GM04504 (cell line): ENCODE measurements around the gene KIF13A.
"Not testable (repeated sequence)": the region's sequence is repeated elsewhere in the genome, so short reads cannot be mapped to it uniquely, and the experiment has no call there.

ENCODE experiments used
- DNase-seq: peaks from one replicate; pipeline ENCODE4 v3.0.0-alpha.2; 2012; ENCODE audit warnings: low read depth

KIF13A gene

DNA sequence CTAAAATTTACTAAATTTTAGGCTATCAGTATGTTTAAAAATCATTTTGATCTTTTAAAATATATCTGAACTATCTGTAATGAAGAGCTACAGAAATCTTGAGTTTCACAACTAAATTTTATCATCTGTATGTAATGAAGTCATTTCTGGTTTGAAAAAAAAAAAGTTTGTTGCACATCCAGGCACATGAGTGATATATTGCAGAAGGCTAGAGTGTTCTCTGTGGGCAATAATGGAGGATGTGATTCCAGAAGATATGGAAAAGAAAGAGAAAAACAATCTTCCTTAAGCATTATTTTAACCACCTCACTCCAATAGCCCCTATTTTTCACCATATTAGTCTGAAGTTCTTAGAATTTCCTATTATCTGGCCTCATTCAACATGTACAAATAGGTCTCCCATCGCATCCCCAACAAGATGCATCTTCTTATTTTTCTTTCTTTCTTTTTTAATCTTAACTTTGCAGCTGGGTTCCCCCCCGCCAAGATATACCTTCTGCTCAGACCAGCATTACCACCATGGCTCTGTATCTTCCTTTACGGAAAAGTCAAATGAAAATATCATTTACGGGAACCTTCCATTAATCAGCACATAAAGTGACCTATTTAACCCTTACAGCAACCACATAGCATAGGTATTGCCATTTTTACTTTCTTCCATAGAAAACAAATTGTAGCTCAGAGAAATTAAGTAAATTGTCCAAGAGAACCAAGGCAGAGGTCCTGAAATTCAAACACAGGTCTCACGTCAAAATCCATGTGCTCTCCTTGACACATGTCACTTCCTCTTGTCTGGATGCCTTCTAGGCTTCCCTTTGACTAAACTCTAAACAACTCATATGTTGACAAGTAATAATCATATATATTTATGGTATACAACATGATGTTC is 116.9 kb downstream of the KIF13A start:
- DNase-seq: no peak

DNA sequence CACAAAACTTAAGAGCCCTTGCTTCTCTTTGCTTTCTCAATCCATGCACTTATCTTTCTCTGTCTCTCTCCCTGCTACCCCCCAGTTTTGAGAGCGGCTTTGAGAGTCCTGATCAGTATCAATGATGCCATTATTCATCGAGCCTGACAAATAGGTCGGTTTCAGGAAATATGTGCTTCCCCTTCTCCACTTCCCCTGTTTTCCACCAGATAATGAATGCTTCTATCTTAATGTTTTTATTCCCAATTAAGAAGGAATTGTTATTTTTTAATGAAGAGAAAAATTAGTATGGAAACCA is 117.7 kb downstream of the KIF13A start:
- no peak for DNase-seq

DNA sequence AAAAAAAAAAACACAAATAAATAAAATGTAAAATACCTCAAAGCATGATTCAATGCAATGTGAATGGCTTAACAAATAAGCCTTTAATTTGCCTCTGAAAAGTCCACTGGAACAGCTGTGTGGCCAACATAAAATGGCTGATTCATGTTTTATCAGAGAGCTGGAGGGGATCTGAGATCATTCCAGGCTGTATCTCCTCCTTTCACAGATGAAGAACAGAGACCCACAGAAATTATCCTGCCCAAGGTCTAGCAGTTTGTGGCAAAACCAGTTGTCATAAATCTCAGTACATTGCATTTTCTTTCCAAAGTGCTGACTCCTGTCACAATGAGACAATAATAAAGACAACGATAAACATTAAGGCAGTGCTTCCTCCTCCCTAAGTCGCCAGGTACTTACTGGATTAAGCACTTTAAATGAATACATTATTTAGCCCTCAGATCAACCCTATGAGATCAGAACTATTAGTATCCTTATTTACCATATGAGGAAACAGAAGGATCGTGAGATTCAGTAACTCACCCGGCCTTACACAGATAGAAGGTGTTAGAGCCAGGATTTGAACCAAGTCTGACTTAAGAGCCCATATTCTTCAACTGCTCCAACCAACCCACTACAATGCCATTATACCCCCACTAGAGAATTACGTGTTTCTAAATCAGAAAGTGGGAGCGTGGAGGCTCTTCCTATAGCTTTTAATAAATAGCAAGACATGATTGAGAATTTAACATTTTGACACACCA is 118.3 kb downstream of the KIF13A start:
- peak; percentile 70 for DNase-seq

DNA sequence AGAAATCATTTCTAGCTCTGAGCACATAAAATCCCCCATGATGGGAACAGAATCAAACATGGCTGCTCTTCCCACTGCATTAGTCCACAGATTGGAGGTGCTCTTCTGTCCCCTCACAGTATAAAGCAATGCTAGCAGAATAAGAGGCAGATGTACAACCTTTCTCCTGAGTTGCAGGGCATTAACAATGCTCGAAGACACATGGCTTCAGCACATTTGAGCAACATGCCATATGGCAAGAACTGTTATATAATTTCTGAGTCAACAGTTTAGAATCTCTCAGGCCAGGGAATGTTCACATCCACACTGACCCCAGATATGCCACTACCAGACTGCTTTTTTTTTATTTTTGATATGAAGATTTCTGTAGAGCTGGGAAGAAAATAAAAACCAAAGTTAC is 119.6 kb downstream of the KIF13A start:
- DNase-seq: peak; percentile 74

DNA sequence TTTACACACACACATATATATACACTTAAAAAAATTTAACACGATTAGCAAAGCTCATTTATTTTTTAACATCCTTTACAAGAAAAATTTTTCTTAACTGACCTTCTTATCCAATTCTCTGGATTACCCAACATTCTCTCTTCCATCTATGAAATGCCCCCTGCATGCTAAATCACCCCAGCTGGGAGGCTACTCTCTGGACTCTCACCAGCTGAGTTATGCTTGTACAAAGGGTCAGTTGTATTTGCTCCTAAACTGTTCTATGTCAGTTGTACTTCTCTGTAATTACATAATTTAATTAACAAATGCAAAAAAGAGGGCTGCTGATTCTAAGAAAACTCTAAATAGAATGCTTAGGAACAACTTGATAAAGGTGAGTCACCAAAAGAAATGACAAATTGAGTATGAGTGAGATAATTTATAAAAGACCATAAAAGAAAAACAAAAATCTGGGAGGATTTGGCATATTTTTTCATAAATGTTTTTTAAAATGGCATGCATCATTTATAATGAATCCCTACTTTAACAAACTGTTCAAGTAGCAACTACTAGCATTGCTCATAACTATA is 120.5 kb downstream of the KIF13A start:
- DNase-seq: no peak

DNA sequence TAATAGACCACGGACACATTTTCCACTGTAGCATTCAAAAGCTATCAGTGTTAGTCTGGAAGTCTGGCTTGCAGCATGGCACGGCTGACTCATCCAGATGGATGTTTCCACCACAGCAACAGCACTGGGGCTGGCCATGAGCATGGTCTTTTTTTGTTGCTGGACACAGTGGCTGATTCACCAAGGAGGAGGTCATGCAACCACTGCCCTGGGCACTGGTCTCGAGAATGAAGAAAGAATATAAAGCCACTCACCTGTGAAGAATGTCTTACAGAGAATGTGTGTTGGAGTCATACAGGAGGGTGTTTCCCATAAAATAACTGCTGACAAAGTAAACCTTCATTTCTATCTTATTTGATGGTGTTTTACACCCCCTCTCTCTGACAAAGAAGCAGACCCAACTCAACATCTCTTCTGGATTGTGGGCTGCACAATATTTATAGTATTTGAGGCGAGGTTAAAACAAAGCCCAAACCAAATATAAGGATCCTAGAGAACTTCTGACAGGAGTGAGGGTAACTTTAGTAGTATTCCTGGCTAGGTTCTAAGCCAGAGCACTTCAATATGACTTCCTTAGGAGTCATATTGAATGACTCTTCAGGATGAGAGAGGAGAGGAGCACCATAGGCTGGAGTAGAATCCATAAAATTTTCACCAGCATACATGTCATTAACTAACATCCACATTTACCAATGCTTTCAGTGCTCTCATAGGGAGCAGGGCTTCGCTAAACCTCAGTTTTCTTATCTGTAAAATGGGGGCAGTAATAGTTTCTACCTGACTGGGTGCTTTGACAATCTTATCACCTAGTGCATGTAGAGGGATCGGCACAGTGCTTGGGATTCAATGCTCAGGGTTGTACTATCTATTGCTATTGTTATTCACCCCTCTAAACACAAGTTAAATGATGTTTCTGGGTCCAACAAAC is 121.4 kb downstream of the KIF13A start:
- peak; percentile 89 for DNase-seq

DNA sequence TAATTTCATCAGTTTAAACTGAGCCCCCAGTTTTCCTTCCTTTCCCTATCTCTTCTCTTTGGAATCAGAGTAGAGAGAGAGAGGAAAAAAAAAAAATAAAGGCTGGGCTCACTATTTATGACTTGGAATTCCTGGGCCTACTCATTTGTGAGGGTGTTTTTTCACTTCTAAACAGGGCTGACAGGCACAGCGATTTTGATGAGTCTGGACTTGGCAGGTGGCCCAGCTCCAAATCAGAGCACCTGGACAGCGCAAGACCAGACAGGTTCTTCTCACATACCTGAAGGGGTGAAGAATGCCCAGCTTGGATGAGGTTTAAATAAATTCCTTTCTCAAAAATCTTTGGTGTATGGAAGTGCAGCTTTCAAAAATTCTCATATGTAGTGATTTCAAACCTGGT is 122.2 kb downstream of the KIF13A start:
- DNase-seq: no peak

DNA sequence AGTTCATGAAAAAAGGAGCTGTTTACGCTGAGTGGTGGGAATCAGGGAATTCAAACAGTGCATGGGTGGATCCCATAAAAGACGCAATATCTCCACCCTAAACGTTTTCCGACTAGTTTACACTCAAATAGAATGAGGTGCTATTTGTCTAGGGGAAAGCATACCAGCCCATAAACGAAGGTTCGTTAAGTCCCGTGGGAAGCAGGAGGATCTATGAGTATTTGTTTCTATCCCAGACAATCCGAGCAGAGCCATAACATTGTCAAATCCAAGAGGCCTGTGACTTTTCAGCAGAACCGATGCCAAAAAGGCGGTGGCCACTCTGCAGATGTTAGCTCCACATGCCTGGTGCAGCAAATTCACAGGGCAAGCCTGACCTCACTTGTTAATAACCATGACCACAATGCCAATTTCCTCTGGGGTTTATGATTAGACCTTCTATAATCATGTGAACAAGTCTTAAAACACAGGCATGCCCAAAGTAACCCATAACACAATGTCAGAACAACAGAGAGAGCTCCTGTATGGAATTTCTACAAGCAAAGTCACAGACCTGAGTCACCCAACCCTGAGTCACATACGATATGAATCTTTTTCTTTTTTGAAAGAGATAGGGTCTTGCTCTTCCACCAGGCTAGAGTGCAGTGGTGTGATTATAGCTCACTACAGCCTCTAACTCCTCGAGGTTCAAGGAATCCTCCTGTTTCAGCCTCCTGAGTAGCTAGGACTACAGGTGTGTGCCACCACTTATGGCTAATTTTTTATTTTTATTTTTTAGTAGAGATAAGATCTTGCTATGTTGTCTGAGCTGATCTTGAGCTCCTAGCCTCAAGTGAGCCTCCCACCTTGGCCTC is 123.3 kb downstream of the KIF13A start:
- peak; percentile 73 for DNase-seq

DNA sequence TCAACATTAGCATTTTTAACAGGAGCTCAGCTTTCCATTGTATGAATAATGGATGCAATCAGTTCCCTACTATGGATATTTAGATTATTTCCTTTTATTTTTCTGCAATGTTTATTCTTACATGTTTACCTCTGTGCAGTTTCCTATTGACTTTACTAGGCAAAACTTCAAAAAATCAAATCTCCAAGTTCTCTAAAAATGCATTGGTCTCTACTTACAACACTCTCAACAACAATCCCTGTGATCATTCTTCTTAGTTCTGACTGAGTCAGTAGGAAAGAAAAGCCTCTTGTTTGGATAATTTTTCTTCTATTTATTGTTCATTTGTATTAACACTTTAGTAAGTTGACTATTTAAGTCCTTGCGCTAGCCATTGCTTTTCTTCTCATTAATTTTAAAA is 126.1 kb downstream of the KIF13A start:
- no peak for DNase-seq

DNA sequence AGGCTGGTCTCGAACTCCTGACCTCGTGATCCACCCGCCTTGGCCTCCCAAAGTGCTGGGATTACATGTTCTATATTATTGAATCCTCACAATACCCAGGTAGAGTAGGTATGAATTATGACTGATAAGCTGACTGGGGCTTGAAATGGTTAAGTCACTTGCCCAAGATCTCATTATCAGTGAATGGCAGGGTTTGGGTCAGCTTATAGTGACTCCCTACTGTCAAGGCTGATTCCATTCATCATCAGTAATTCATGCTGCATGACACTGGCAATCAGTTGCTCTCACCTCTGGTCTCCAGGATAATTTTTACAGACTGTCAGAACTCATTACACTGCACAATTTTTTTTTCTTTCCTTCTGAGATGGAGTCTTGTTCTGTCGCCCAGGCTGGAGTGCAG is 127.6 kb downstream of the KIF13A start:
- no peak for DNase-seq

DNA sequence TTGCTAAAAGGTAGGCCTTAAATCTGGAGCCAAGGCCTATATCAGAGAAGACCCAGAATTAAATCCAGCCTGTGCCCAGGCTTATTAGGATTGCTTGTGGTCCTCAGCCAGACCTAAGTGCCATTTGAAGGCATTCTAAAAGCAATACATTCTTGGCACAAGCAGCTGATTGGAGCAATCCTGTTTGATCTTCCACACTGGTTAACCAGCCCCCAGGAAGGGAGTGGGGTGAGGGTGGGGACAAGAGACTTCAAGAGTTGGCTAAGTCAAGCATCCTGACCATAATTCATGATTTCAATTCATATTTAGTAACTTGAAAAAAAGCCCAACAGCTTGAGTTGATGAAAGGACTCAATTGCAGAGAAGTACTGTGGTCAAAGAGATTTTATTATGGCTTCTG is 128.9 kb downstream of the KIF13A start:
- DNase-seq: no peak

DNA sequence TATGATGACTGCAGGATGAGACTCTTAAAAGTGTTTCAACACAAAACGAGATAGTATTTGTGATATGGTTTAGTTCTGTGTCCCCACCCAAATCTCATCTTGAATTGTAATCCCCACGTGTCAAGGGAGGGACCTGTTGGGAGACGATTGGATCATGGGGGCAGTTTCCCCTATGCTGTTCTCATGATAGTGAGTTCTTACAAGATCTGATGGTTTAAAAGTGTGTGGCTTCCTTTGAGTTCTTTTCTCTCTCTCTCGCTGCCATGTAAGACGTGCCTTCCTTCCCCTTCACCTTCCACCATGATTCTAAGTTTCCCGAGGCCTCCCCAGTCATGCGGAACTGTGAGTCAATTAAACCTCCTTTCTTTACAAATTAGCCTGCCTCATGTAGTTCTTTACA is 130.2 kb downstream of the KIF13A start:
- not testable (repeated sequence) for DNase-seq

DNA sequence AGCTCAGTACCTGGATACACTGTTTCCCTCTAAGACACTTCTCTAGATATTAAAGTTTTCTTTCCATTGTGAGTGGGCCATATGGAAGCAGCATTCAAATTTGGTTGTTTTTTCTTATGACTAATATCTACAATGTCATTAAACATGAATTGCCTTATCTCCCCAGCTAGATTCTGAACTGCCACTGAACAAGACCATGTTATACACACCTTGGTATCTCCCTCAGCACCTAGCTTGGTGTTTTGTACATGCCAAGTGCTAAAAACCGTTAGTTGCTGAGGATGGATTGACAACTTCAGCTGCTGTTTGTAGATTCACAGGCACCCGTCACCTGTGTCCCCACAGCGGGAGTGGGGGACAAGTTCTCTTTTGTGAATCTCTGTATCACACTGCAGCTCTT is 131.1 kb downstream of the KIF13A start:
- no peak for DNase-seq

DNA sequence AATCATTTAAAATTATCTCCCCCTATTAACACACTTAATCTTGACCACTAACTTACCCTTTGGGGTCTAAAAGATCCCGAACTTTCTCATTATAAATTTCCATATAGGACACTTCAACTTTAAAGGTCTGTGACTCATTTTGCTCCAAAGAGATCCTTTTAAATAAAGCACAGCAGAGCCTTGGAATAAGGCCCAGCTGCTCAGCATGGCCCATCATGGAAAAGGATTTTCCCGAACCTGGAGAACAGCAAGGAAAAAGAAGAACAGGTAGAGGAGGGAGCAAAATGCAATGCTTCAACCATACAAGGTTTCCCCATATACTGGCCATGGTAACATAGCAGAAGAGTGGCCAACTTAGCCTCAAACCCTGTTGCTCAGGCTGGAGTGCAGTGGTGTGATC is 132.1 kb downstream of the KIF13A start:
- no peak for DNase-seq

DNA sequence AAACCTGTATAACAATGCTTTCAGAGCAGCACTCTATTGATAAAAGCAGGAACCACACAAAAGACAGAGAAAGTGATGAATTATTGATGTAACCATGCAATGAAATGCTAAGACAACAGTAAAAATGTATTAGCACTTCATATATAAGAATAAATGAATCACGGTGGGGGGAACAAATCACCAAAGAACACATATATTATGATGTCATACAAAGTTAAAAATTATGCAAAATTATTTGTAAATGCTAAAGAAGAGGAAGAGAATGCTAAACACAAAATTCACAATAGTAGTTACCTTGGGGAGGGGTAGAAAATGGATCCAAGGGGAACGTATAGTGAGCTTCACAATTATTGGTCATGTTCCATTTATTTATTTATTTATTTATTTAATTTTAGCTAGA is 133.9 kb downstream of the KIF13A start:
- no peak for DNase-seq

DNA sequence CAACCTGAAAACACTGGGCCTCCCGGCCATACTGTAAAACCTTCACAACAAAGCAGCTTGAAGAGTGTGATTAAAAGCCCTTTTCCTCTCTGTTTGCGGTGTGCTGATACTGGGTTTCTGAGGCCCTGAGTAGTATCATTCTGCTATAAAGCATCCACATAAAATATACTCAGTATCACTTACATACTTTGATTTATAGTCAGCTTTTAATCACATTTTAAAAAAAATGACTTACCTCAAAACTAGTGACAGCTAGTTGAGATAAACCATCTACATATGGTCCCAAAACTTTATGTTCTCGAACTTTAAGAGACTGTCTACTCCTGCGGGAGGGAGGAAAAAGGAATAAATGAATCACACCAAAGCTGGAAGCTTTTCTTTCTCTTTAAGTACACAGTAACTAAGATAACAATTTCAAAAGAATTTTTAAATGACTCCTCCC is 135.7 kb downstream of the KIF13A start:
- DNase-seq: no peak

DNA sequence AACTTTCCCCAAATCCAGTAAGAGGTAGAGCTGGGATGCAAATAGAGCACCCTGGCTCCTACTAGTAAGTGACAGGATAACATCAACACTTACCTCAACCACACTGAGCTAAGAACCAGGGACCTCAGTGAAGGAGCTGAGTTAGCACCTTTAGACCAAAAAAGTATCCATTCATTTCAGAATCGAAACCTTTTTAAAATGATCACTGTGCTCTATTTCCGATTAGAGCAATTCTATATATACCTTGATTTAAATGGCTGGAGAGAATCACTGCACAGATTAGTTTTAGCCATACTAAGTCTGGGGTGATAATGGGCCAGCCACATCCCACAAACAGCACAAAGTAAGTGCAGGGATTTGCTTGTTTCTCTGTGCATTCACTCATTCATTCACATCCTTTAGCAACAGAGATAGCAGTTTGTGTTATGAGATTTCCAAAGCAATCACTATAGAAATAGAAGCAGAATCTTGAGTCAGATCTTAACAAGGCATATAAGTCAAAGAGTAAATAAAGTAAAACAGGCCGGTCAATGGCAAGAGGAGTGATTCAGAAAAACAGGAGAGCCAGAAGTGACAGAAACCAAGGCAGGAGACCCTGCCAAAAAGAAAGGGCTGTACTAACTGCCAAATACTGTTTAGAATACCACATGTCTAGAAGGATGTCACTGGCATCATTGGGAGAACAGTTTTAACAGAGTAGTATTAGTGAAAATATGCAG is 136.3 kb downstream of the KIF13A start:
- DNase-seq: no peak

DNA sequence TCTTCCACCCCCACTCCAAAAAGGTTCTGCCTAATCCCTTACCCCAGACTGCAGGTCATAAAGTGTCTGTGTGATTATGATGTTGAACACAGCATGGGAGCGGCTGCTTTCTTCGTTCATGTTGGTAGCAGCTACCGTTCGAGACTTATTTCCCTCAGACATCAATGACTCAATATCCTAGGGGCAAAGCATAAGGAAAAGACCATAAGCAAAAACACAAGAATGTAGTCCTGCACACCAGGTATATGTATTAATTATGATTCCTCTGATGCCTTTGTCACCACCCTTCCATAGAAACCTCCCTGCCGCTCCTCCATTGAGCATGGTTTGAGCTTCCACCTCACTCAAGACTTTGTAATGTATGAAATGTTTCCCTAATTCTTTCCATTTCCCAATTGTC is 137.2 kb downstream of the KIF13A start:
- no peak for DNase-seq

DNA sequence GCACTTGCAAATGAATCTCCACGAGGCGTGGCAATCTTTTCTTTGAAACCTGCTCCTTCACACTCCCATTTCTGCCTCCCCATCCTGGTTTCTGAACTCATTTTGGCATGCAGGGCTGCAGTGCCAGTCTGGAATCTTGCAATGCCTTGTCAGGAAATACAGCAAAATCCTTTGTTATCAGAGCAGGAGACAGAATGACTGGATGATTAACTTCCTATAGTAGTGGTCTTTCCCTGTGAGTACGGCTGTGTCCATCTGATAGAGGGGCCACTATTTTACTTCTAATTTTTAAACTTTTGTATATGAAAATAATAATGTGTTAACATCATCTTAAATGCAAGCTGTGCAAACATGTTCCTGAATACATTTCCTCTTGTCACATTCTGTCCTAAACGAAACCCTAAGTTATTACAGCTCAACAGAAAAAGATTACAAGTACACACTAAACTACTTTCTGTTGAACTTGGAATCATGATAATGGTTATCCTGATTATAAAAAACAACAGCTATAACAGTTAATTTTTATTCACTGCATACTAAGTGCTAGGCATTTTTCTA is 140.2 kb downstream of the KIF13A start:
- DNase-seq: no peak

DNA sequence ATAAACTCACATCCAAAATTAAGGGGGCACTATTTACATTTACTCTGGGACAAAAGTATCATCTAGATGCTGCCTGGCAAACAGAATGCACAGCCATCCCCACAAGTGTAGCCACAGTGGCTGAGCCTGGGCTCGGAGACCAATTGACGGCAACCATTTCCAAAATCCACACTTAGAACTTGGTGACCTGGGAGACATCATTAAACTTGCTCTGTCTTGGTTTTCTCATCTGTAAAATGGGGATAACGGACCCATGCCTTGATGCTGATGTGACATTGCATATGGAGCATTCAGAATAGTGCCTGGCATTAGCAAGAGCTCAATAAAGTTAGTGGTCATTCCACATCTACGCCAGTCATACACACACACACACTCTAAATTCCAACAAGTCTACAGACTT is 140.7 kb downstream of the KIF13A start:
- DNase-seq: no peak
